Keratinocyte (primary cell): Measurements from ENCODE around the gene NR1H3. TPM values are rescaled to one million over a fixed set of nuclear protein-coding genes. Genes with fewer than 3 reads are reported as not detected.

Experiments used
- DNase-seq: peaks from one replicate; pipeline ENCODE4 v3.0.0-alpha.2; 2011; ENCODE audit warnings: low read depth, missing footprints, low spot score
- FAIRE-seq: peaks from 2 replicates; lab custom pipeline; 2011; peaks lifted over from hg19 to GRCh38; lab: Jason Lieb, UNC
- H2AFZ ChIP-seq: 2 replicates; pipeline ENCODE4 v1.6.0; 2012; ENCODE audit warnings: low read length, control low read depth, inconsistent platforms; ENCODE audit not compliant: control insufficient read depth
- H3K27ac ChIP-seq: 2 replicates; pipeline ENCODE4 v1.5.1; 2011; ENCODE audit warnings: low read length; ENCODE audit not compliant: control insufficient read depth, insufficient read depth
- H3K27me3 ChIP-seq: 3 replicates; pipeline ENCODE4 v1.6.0; 2011; ENCODE audit warnings: low read length; ENCODE audit not compliant: control insufficient read depth, insufficient read depth; ENCODE audit errors: extremely low read depth
- H3K36me3 ChIP-seq, 2 experiments: 2 replicates in 1 of 2; 3 replicates in 1 of 2; pipeline ENCODE4 v1.5.1; 2011; ENCODE audit warnings: low read length in 2 of 2, mild to moderate bottlenecking in 1 of 2; ENCODE audit not compliant: control insufficient read depth in 2 of 2, insufficient read depth in 2 of 2; ENCODE audit errors: extremely low read depth in 1 of 2
- H3K4me1 ChIP-seq: 3 replicates; pipeline ENCODE4 v1.5.1; 2011; ENCODE audit warnings: low read length; ENCODE audit not compliant: control insufficient read depth, insufficient read depth; ENCODE audit errors: extremely low read depth
- H3K4me2 ChIP-seq: 3 replicates; pipeline ENCODE4 v1.6.0; 2011; ENCODE audit warnings: low read depth, low read length; ENCODE audit not compliant: control insufficient read depth, insufficient read depth; ENCODE audit errors: extremely low read depth
- H3K4me3 ChIP-seq, 3 experiments: fragments of 200-600 bp in 1 of 3; sonication (generic) in 1 of 3; 2 replicates in 2 of 3; 3 replicates in 1 of 3; pipeline ENCODE4 v1.5.1; 2011 to 2016; ENCODE audit warnings: low read length in 3 of 3, mild to moderate bottlenecking in 3 of 3, control low read depth in 2 of 3, inconsistent platforms in 1 of 3, low read depth in 1 of 3, mixed read lengths in 1 of 3, mixed run types in 1 of 3, moderate library complexity in 1 of 3; ENCODE audit not compliant: control insufficient read depth in 2 of 3, insufficient read depth in 2 of 3; ENCODE audit errors: extremely low read depth in 1 of 3
- H3K79me2 ChIP-seq: 2 replicates; pipeline ENCODE4 v1.6.0; 2012; ENCODE audit warnings: low read length; ENCODE audit not compliant: control insufficient read depth, insufficient read depth
- H3K9ac ChIP-seq: 3 replicates; pipeline ENCODE4 v1.6.0; 2011; ENCODE audit warnings: low read length; ENCODE audit not compliant: control insufficient read depth, insufficient read depth; ENCODE audit errors: extremely low read depth
- H3K9me1 ChIP-seq: 3 replicates; pipeline ENCODE4 v1.6.0; 2011; ENCODE audit warnings: low read length; ENCODE audit not compliant: control insufficient read depth, insufficient read depth; ENCODE audit errors: extremely low read depth
- H3K9me3 ChIP-seq: 2 replicates; pipeline ENCODE4 v1.5.1; 2012; ENCODE audit warnings: low read depth, low read length; ENCODE audit not compliant: control insufficient read depth
- H4K20me1 ChIP-seq: 3 replicates; pipeline ENCODE4 v1.6.0; 2011; ENCODE audit warnings: low read length; ENCODE audit not compliant: control insufficient read depth, insufficient read depth; ENCODE audit errors: extremely low read depth
- EZH2 ChIP-seq: IDR thresholded peaks from one replicate; pipeline ENCODE4 v1.6.1; 2012; ENCODE audit warnings: inconsistent platforms, mild to moderate bottlenecking, low read length, moderate library complexity
- dilution Hi-C: fragments of 300-500 bp; cut with MboI; formaldehyde crosslinking; loops from one replicate; pipeline ENCODE4 v1.7.0; 2020; ENCODE audit warnings: low sequenced_read_pairs; ENCODE audit not compliant: extremely low pct_ligation_motif_present
- polyA plus RNA-seq, 5 experiments: library from polyadenylated mRNA; depleted of rRNA in 3 of 5; stranded (reverse) in 3 of 5; stranded (forward) in 1 of 5; unstranded in 1 of 5; fragments of >200 nt; gene quantifications; 1 replicate in 1 of 5; 2 replicates in 3 of 5; 3 replicates in 1 of 5; pipeline versions ENCODE4 v1.2.1 to v1.2.3, GENCODE V29; 2011 to 2012; ENCODE audit warnings: missing spikeins in 2 of 5, low read depth in 1 of 5, low replicate concordance in 1 of 5
- TF ChIP-seq, protein P1 (sequence below), 3 experiments: IDR thresholded peaks in 1 of 3; conservative IDR thresholded peaks in 1 of 3; optimal IDR thresholded peaks in 1 of 3; 2 replicates in 2 of 3; 3 replicates in 1 of 3; pipeline versions ENCODE3 to v1.5.1; 2011; ENCODE audit warnings: low read length in 3 of 3, mild to moderate bottlenecking in 3 of 3, moderate library complexity in 2 of 3, control low read depth in 1 of 3, inconsistent platforms in 1 of 3; ENCODE audit not compliant: insufficient read depth in 2 of 3; ENCODE audit errors: extremely low read depth in 1 of 3

NR1H3 gene
- polyA plus RNA-seq, 1 donor (not counting 4 experiments of a cell fraction or from before 2014, with no cell fraction given): 9.1 TPM

DNA sequence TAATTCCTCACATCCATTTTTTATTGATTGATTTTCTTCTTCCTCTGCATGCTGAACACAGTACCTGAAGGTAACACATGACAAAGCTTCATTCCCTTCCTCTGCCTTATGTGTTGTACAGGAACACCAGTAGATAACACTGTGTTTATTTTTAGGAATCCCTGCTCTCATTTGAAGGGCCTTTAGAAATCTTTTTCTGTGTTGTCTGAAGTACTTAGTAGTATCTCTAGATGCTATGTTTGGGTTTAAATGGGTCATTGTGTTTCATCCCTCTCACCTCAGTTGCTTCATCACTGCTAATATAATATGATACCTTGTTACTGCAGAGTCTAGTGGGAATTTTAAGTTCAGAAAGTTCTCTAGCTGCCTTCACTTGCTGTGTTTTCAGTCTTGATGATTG lies 22.3 kb downstream of the NR1H3 start:
- no peak overlapping the region for H2AFZ ChIP-seq
- no peaks in the 10 kb centered on the region for H3K4me1 ChIP-seq
- dilution Hi-C loops: no loop called here
- H3K79me2 ChIP-seq: no peaks in the 10 kb centered on the region
- no peaks in the 10 kb centered on the region for H3K9me3 ChIP-seq
- H3K36me3 ChIP-seq: peaks cover 14 to 35% of the 10 kb centered on the region in 2 experiments
- H4K20me1 ChIP-seq: no peaks in the 10 kb centered on the region
- TF ChIP-seq, protein P1, sequence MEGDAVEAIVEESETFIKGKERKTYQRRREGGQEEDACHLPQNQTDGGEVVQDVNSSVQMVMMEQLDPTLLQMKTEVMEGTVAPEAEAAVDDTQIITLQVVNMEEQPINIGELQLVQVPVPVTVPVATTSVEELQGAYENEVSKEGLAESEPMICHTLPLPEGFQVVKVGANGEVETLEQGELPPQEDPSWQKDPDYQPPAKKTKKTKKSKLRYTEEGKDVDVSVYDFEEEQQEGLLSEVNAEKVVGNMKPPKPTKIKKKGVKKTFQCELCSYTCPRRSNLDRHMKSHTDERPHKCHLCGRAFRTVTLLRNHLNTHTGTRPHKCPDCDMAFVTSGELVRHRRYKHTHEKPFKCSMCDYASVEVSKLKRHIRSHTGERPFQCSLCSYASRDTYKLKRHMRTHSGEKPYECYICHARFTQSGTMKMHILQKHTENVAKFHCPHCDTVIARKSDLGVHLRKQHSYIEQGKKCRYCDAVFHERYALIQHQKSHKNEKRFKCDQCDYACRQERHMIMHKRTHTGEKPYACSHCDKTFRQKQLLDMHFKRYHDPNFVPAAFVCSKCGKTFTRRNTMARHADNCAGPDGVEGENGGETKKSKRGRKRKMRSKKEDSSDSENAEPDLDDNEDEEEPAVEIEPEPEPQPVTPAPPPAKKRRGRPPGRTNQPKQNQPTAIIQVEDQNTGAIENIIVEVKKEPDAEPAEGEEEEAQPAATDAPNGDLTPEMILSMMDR (optimal IDR thresholded peaks at IDR 0.05 in 1 of 3, IDR thresholded peaks at IDR 0.05 in 1 of 3, conservative IDR thresholded peaks at IDR 0.05 in 1 of 3; ENCODE audit: extremely low read depth in 1 of 3, insufficient read depth in 2 of 3, low read length in 3 of 3): no peak
- no peak for TF ChIP-seq EZH2
- no peak overlapping the region for H3K4me3 ChIP-seq
- H3K9me1 ChIP-seq: no peaks in the 10 kb centered on the region
- no peak overlapping the region for H3K4me2 ChIP-seq
- DNase-seq (no peak), FAIRE-seq (no peak)
- no peak overlapping the region for H3K27ac ChIP-seq
- H3K27me3 ChIP-seq: no peaks in the 10 kb centered on the region
- no peak overlapping the region for H3K9ac ChIP-seq

DNA sequence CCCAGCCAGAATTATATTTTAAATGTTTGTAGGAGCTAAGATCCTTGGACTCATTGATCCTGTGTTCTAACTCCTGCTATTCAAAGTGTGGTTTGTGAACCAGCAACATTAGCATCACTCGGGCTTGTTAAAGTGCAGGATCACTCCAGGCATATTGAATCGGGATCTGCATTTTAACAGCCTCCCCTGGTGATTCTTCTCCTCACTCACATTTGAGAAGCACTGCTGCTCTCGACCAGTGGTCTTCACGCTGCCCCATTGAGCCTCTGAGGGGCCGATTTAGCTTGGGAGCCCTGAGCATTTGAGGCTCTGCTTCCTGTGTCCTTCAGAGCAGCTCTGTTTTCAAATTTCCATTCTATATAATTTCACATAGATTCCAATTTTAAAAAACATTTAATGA lies 23.1 kb downstream of the NR1H3 start:
- Histone ChIP-seq H3K27me3 (no peaks in the 10 kb centered on the region), H3K4me1 (no peaks in the 10 kb centered on the region), H3K9ac (no peak overlapping the region), H3K36me3 (peaks cover 17 to 33% of the 10 kb centered on the region in 2 experiments), H2AFZ (no peak overlapping the region), H3K4me3 (no peak overlapping the region), H3K27ac (no peak overlapping the region), H3K79me2 (no peaks in the 10 kb centered on the region), H3K9me3 (no peaks in the 10 kb centered on the region), H3K9me1 (no peaks in the 10 kb centered on the region), H4K20me1 (no peaks in the 10 kb centered on the region), H3K4me2 (no peak overlapping the region)
- no peak for FAIRE-seq
- DNase-seq: no peak
- TF ChIP-seq, protein P1 (optimal IDR thresholded peaks at IDR 0.05 in 1 of 3, IDR thresholded peaks at IDR 0.05 in 1 of 3, conservative IDR thresholded peaks at IDR 0.05 in 1 of 3; ENCODE audit: extremely low read depth in 1 of 3, insufficient read depth in 2 of 3, low read length in 3 of 3): no peak
- no peak for TF ChIP-seq EZH2
- dilution Hi-C loops: no loop called here
